ENCODE results near the gene USP5.

DNA sequence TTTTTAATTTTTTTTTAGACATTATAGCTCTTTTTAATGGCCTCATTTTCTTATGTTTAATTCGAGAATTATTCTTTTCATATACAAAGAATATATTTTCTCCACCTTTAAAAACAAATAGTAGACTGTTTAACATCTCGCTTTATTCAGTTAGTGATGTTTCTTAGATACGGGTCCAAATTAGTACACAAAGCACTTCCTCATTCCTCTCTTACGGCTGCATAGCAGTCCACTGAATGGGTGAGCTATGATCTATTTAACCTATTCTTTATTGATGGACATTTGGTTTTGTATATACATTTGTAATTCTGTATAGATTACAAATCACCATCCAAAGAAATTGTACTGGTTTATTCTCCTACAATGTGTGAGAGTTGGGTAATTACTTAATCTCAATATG lies 38.6 kb upstream of the USP5 start:
- TF ChIP-seq GATA2 (IDR thresholded peaks at IDR 0.05; ENCODE audit: low read depth, low read length) (no peak), GATA3 (IDR thresholded peaks at IDR 0.05; ENCODE audit: low read depth, low read length) (no peak)
